ENCODE results near the gene CA10. TPM values are rescaled to one million over a fixed set of nuclear protein-coding genes. Genes with fewer than 3 reads are reported as not detected.

CA10 gene
- total RNA-seq, 2 donors from 2014 or later, result not detected

DNA sequence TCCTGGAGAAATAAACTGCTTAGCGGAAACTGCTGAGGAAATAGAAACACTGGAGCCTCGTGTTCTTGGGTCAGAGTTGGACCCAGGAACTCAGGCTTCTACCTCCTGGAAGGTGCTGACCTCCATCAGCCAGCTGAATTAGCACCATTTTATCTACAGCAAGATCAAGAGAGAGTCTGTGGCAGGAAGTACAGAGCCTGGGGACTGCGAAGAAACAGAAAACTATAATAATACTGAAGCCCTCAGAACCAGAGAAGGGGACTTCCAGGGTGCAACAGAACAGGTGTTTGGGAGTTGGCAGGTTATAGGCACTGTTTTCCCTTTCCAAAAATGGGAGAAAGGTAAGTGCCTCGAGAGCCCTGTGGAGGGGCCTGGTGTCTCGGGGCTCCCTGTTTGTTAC is 379.7 kb downstream of the CA10 start:
- TF ChIP-seq, protein P1, sequence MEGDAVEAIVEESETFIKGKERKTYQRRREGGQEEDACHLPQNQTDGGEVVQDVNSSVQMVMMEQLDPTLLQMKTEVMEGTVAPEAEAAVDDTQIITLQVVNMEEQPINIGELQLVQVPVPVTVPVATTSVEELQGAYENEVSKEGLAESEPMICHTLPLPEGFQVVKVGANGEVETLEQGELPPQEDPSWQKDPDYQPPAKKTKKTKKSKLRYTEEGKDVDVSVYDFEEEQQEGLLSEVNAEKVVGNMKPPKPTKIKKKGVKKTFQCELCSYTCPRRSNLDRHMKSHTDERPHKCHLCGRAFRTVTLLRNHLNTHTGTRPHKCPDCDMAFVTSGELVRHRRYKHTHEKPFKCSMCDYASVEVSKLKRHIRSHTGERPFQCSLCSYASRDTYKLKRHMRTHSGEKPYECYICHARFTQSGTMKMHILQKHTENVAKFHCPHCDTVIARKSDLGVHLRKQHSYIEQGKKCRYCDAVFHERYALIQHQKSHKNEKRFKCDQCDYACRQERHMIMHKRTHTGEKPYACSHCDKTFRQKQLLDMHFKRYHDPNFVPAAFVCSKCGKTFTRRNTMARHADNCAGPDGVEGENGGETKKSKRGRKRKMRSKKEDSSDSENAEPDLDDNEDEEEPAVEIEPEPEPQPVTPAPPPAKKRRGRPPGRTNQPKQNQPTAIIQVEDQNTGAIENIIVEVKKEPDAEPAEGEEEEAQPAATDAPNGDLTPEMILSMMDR (IDR thresholded peaks at IDR 0.05), result no peak
- ATAC-seq (ENCODE audit: insufficient number of reproducible peaks, low FRiP score, low read depth), result no peak
- DNase-seq (ENCODE audit: low spot score), result no peak
- Histone ChIP-seq H3K36me3 (no peaks in the 10 kb centered on the region), H3K4me3 (no peak overlapping the region), H3K27ac (no peak overlapping the region), H3K9me3 (no peaks in the 10 kb centered on the region), H3K27me3 (replicated peaks; ENCODE audit: insufficient read depth) (no peaks in the 10 kb centered on the region), H3K4me1 (ENCODE audit: control insufficient read depth in 1 of 2, low read depth in 2 of 2) (no peaks in the 10 kb centered on the region)

DNA sequence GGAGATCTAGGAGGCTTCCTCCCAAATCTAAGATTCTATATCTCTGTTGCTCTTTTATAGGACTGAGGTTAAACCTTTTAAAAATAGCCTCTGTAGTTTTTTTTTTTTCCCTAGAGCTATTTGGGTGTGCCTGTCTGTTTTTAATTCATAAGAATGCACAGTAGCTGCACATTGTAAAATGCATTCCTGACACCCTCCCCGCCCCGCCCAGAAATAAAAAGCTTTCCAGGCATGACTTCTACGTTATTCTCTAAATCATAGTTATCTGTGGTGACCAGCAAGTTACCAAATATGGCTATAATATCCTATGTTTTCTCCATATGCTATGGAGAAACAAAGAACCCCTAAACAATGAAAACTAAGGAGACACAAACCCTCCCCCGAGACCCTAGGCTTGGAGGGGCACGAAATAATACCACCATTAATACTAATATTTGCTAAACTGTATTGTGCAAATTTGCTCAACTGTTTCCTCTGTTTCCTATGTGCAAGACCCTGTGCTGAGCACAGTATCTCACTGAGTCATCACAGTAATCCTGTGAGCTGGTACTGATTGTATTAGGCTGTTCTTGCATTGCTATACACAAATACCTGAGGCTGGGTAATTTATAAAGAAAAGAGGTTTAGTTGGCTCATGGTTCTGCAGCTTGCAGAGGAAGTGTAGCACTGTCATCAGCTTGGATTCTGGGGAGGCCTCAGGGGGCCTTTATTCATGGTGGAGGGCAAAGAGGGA is 388.3 kb downstream of the CA10 start:
- Histone ChIP-seq H3K27ac (no peak overlapping the region), H3K9me3 (no peaks in the 10 kb centered on the region), H3K27me3 (replicated peaks; ENCODE audit: insufficient read depth) (no peaks in the 10 kb centered on the region), H3K4me1 (ENCODE audit: control insufficient read depth in 1 of 2, low read depth in 2 of 2) (no peaks in the 10 kb centered on the region), H3K36me3 (no peaks in the 10 kb centered on the region), H3K4me3 (no peak overlapping the region)
- DNase-seq (ENCODE audit: low spot score) (no peak), ATAC-seq (ENCODE audit: insufficient number of reproducible peaks, low FRiP score, low read depth) (no peak)
- TF ChIP-seq, protein P1 (IDR thresholded peaks at IDR 0.05), result no peak

DNA sequence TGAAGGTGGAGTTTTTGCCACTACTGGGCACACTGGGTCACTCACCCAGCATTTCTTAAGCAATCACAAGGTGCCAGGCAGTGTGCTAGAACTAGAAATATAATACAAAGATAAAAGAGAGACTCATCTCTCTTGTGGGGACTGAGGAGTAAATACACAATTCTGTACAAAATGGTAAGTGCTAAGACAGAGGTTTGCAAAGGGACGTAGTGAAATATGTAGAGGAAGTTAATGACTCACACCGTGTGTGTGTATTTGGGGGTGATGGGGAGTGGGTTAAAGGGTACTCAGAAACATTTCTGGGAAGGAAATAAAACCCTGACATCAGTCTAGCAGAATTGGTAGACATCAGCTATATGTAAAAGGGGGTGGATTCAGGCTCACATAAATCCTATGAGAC is 389.3 kb downstream of the CA10 start:
- no peak overlapping the region for H3K4me3 ChIP-seq
- no peaks in the 10 kb centered on the region for H3K9me3 ChIP-seq
- H3K27me3 ChIP-seq (replicated peaks; ENCODE audit: insufficient read depth), result no peaks in the 10 kb centered on the region
- H3K27ac ChIP-seq, result no peak overlapping the region
- no peaks in the 10 kb centered on the region for H3K4me1 ChIP-seq (ENCODE audit: control insufficient read depth in 1 of 2, low read depth in 2 of 2)
- no peaks in the 10 kb centered on the region for H3K36me3 ChIP-seq
- DNase-seq (ENCODE audit: low spot score) (no peak), ATAC-seq (ENCODE audit: insufficient number of reproducible peaks, low FRiP score, low read depth) (no peak)
- TF ChIP-seq, protein P1 (IDR thresholded peaks at IDR 0.05), result no peak

DNA sequence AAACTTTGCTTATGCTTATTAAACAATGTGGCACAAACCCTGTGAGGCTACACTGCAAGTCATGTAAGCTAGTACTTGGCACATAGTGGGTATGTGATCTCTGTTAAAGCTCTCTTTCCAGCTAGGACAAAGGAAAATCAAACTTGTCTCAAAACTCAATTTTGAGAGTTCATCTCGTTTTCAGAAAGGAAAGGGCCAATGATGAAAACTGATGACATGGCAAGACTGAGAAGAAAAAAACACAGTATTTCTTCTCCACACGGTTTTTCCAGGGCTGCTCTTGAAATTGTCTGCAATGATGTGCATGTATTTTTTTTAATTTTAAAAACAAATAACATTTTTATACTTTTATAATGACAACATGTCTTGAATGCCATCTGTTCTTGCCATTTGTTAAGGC is 389.8 kb downstream of the CA10 start:
- no peak for ATAC-seq (ENCODE audit: insufficient number of reproducible peaks, low FRiP score, low read depth)

DNA sequence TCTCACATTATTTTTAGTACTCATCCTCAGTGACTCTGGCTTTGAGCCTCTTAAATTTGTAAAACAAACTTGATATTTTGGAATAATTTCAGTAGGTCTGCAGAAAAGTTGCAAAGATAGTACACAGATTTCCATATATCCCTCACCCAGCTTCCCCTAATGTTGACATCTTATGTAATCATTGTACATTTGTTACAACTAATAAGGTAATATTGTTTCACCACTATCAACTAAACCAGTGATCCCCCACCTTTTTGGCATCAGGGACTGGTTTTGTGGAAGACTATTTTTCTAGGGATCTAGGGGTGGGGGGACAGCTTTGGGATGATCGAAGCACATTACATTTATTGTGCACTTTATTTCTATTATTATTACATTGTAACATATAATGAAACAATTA is 391.2 kb downstream of the CA10 start:
- Histone ChIP-seq H3K4me3 (no peak overlapping the region), H3K36me3 (no peaks in the 10 kb centered on the region), H3K9me3 (no peaks in the 10 kb centered on the region), H3K27ac (no peak overlapping the region), H3K27me3 (replicated peaks; ENCODE audit: insufficient read depth) (no peaks in the 10 kb centered on the region), H3K4me1 (ENCODE audit: control insufficient read depth in 1 of 2, low read depth in 2 of 2) (no peaks in the 10 kb centered on the region)
- DNase-seq (ENCODE audit: low spot score) (no peak), ATAC-seq (ENCODE audit: insufficient number of reproducible peaks, low FRiP score, low read depth) (no peak)
- TF ChIP-seq, protein P1 (IDR thresholded peaks at IDR 0.05), result no peak

More for the DNA sequence above, 389.8 kb downstream of the CA10 start:
- TF ChIP-seq, protein P1 (IDR thresholded peaks at IDR 0.05), result no peak
- Histone ChIP-seq H3K27me3 (replicated peaks; ENCODE audit: insufficient read depth) (no peaks in the 10 kb centered on the region), H3K4me1 (ENCODE audit: control insufficient read depth in 1 of 2, low read depth in 2 of 2) (no peaks in the 10 kb centered on the region), H3K9me3 (no peaks in the 10 kb centered on the region), H3K4me3 (no peak overlapping the region), H3K27ac (no peak overlapping the region), H3K36me3 (no peaks in the 10 kb centered on the region)
- DNase-seq (ENCODE audit: low spot score), result no peak
